Measurements from ENCODE around the gene SLC25A5.

The SLC25A5 gene

GRCh38 chrX:119512146-119512800 lies 44.0 kb downstream of the SLC25A5 start:
- DNase-seq, result peak; percentile 53

DNA sequence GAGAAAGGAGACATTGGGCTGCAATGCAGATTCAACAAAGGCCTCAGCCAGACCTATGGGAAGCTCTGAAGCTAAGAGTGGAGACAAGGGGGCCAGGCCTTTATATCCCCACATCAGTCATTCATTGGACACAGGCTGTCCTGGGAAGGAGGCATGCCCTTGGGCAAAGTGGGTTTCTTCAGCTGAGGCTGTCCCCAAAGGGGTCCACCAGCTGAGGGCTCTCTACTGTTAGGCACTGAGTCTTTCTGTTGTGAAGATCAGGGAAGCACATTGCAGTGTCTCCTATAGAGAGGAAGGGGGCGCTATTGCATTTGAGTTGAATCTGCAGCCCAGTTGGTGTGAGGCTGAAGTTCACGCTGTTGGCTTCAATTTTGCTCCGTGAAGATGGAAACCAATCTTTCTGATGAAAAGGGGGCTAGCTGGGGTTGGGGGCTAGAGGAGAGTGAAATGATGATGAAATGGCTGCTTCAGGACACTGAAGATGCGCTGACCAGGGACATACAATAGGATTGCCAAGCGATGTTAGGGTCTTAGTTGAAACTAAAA lies 48.0 kb downstream of the SLC25A5 start:
- DNase-seq, result peak; percentile 72

GRCh38 chrX:119518371-119518770 lies 50.1 kb downstream of the SLC25A5 start:
- no peak for DNase-seq
